GM12872 (cell line): ENCODE measurements around the gene ZNF622.

ENCODE experiments used
- TF ChIP-seq, protein P1 (sequence below): IDR thresholded peaks from 3 replicates; pipeline ENCODE4 v1.5.1; 2011; ENCODE audit warnings: low read depth, mild to moderate bottlenecking, low read length, moderate library complexity; ENCODE audit not compliant: insufficient read depth

ZNF622 gene

DNA sequence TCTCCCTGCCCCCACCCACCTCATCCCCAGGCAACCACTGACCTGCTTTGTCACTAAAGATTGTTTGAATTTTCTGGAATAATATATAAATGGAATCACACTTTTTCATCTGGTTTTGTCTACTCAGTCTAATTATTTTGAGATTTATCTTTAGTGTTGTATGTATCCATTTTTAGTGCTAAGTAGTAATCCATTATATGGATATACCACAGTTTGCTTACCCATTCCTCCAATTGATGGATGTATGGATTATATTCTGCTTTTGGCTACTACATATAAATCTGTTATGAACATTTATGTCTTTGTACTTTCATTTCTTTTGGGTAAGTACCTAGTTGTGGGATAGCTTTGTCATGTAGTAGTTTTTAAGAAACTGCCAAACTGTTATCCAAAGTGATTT lies 14.5 kb upstream of the ZNF622 start:
- TF ChIP-seq, protein P1, sequence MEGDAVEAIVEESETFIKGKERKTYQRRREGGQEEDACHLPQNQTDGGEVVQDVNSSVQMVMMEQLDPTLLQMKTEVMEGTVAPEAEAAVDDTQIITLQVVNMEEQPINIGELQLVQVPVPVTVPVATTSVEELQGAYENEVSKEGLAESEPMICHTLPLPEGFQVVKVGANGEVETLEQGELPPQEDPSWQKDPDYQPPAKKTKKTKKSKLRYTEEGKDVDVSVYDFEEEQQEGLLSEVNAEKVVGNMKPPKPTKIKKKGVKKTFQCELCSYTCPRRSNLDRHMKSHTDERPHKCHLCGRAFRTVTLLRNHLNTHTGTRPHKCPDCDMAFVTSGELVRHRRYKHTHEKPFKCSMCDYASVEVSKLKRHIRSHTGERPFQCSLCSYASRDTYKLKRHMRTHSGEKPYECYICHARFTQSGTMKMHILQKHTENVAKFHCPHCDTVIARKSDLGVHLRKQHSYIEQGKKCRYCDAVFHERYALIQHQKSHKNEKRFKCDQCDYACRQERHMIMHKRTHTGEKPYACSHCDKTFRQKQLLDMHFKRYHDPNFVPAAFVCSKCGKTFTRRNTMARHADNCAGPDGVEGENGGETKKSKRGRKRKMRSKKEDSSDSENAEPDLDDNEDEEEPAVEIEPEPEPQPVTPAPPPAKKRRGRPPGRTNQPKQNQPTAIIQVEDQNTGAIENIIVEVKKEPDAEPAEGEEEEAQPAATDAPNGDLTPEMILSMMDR, result no peak

DNA sequence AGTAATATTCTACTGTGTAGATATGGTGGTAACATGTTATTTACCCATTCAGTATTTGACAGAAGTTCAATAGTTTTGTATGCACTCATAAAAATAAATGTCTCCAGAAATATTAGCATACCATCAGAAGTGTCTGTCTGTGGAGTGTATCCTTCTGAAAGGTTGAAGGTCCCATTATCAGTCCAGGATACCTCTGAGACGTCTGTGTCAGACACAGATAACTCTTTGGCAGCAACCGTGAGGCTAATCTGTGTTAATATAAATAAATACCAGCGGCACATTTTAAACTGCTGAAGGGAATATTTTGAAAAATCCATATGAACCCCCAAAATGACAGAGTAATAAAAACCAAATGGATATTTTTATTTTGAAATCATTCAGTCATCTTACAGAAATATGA lies 11.9 kb upstream of the ZNF622 start:
- TF ChIP-seq, protein P1, result no peak

DNA sequence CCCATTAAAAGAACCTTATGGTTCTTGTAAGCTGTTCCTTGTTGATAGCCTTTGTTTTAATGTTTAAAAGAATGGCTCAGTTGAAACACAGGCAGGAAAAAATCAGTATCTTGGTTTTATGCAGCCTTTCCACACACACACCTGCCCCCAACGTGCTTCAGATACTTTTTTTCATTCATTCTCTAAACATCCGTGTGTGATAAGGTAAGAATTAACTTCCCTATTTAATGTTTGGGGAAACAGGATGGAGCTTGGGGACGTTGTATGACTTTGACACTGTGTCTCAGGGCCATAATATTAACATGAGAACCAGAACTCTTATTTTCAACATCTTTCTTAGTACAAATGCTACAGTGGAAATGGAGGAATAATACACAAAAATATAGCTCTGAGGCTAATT lies 5.8 kb upstream of the ZNF622 start:
- TF ChIP-seq, protein P1, result no peak

DNA sequence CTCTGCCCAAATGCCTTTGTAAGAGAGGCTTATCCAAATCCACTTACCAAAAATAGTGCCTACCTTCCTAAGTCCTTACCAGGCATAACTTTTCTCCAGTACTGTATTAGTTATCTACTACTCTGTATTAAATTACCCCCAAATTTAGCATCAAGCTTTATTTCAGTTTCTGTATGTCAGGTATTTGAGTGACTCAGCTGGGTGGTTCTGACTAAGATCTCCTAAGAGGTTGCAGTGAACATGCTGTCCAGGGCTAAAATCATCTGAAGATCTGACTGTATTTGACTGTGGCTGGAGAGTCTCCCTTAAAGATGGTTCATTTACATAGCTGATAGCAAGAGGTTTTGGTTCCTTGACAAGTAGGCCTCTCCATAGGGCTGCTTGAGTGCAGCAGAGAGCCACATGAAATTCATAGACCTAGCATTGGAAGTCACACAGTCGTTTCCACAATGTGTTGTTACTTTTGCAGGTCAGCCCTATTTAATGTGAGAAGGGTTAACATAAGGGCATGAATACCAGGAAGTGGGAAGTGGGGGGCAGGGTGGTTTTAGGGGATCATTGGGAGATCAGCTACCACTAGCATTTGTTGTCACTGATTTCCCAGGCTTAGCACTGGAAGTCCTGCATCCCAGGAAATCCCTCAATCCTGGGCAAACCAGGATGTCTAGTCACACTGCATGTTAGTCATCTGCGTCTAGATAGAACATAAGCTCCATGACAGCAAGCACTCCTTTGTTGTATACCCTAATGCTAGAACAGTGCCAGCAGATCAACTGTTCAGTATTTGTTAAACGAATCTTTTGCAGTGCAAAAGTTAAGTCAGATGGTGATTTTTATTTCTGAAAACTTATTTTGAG lies 2.0 kb upstream of the ZNF622 start:
- TF ChIP-seq, protein P1, result no peak

DNA sequence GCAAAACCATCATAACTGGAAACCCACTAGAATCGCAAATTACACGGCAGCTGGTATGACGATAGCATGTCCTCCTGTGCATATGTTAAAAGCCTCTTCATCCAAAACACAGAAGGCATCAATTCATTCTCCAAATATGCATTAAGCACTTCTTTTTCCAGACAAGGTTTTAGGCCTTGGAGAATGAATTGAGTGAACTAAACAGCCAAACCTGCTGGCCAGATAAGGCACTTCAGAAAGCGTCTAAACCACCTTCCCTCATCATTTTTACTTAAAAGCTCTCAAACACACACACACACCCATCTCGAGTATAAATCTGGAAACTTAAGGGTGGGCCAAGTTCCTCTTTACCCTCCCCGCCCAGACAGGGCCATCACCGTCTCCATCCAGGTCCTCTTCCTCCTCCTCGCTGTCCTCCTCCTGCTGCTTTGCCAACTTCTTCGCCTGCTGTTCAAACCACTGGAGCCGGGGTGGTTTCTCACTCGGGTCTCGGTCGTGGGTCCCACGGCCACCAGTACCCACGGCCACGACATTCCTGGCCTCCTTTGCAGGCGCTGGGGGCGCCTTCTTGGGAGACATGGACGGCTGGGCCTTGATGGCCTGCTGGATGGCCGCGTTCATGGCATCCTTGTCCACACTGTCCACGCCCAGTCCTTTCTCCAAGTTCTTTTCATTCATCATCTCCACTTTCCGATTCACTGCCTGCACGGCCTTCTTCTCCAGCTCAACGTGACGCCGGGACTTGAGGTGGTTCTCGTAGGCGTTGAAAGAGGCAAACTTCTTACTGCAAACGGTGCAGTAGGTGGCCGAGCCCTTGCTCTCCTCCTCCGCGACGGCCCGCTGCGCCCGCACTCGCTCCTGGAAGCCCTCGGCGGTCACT lies 696 bp downstream of the ZNF622 start:
- TF ChIP-seq, protein P1, result peak; percentile 20; the same call in 1 of the 3 replicates

DNA sequence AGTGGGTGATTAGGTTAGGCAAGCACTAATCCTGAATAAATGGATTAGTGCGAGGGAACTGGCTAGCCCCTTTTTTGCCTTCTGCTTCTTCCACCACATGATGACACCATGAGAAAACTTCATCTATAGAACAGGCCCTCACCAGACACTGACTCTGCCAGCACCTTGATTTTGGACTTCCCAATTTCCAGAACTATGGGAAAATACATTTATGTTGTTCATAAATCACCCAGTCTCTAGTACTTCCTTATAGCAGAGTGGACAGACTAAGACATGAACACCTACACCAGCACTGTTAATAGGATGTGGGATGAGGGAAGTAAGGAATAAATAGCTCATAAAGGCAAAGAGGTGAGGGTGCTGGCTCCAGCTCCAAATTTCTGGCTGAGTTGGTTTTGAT lies 1.4 kb downstream of the ZNF622 start:
- TF ChIP-seq, protein P1, result no peak

DNA sequence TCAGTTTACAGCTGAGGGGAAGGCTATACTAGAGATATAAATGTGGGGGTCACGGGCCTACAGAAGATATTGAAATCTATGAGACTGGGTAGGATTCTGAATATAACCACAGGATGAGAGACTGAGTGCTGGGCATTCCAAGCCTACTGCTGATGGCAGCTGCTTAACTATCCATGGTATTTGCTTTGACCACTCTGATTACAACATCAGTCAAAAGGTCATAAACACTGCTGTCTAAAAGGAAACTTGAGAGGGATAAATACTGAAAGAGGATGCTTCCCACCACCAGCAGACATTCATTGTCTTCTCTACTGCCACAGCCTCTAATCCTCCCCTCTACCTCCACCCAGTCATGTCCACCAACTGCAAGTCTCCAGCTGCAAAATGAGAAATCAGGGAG lies 3.8 kb downstream of the ZNF622 start:
- TF ChIP-seq, protein P1, result no peak
